Lower leg skin (tissue), 3 donors: ENCODE results near the gene PCDH9.

Source experiments
- CTCF ChIP-seq, 3 donors: fragments of 450-650 bp; IDR thresholded peaks; one replicate each; pipeline ENCODE4 v1.5.1; 2016; ENCODE audit warnings: antibody characterized with exemption in 3 of 3, mild to moderate bottlenecking in 3 of 3, moderate library complexity in 2 of 3
- POLR2A ChIP-seq, 2 donors: fragments of 450-650 bp; IDR thresholded peaks; one replicate each; pipeline ENCODE4 v1.6.1; 2016 to 2017; ENCODE audit warnings: antibody characterized with exemption in 2 of 2, mild to moderate bottlenecking in 1 of 2, moderate library complexity in 1 of 2

GRCh38 chr13:66887088-66887487 is 343.0 kb downstream of the PCDH9 start:
- no peak for TF ChIP-seq POLR2A (IDR thresholded peaks at IDR 0.05)
- no peak for TF ChIP-seq CTCF (IDR thresholded peaks at IDR 0.05)
